Measurements from ENCODE around the gene PRLR. TPM values are rescaled to one million over a fixed set of nuclear protein-coding genes. Genes with fewer than 3 reads are reported as not detected.

Gene PRLR
- total and polyA plus RNA-seq, 2 experiments from 2014 or later = 0.31 to 2.2 TPM

- Histone ChIP-seq H3F3A (replicated peaks; ENCODE audit: low read depth) (no peaks in the 10 kb centered on the region), H3K27me3 (ENCODE audit: insufficient read depth) (no peaks in the 10 kb centered on the region), H3K4me1 (ENCODE audit: insufficient read depth) (peaks cover 2% of the 10 kb centered on the region; the same call in 1 of the 2 replicates), H3K36me3 (ENCODE audit: insufficient read depth) (no peaks in the 10 kb centered on the region), H3K79me2 (replicated peaks; ENCODE audit: insufficient read depth) (no peaks in the 10 kb centered on the region), H3K27ac (ENCODE audit: low read depth) (no peak overlapping the region), H4K20me1 (replicated peaks; ENCODE audit: insufficient read depth) (no peaks in the 10 kb centered on the region), H3K4me3 (no peak overlapping the region), H2AFZ (no peak overlapping the region), H3K4me2 (no peak overlapping the region), H3K9me2 (ENCODE audit: insufficient read depth) (no peaks in the 10 kb centered on the region)
- H3K27me3 Mint-ChIP-seq (ENCODE audit: insufficient read depth, low read depth, poor library complexity) = peaks cover 3% of the 10 kb centered on the region
- ATAC-seq (no peak), DNase-seq (ENCODE audit: low spot score) (no peak)
- H3K4me1 Mint-ChIP-seq = peaks cover 2% of the 10 kb centered on the region
- H3K27ac Mint-ChIP-seq = no peak overlapping the region
- H3K4me3 Mint-ChIP-seq = no peak overlapping the region
- H3K36me3 Mint-ChIP-seq (ENCODE audit: low read depth) = no peaks in the 10 kb centered on the region
- H3K9me3 Mint-ChIP-seq = no peaks in the 10 kb centered on the region
- TF ChIP-seq, protein P1, sequence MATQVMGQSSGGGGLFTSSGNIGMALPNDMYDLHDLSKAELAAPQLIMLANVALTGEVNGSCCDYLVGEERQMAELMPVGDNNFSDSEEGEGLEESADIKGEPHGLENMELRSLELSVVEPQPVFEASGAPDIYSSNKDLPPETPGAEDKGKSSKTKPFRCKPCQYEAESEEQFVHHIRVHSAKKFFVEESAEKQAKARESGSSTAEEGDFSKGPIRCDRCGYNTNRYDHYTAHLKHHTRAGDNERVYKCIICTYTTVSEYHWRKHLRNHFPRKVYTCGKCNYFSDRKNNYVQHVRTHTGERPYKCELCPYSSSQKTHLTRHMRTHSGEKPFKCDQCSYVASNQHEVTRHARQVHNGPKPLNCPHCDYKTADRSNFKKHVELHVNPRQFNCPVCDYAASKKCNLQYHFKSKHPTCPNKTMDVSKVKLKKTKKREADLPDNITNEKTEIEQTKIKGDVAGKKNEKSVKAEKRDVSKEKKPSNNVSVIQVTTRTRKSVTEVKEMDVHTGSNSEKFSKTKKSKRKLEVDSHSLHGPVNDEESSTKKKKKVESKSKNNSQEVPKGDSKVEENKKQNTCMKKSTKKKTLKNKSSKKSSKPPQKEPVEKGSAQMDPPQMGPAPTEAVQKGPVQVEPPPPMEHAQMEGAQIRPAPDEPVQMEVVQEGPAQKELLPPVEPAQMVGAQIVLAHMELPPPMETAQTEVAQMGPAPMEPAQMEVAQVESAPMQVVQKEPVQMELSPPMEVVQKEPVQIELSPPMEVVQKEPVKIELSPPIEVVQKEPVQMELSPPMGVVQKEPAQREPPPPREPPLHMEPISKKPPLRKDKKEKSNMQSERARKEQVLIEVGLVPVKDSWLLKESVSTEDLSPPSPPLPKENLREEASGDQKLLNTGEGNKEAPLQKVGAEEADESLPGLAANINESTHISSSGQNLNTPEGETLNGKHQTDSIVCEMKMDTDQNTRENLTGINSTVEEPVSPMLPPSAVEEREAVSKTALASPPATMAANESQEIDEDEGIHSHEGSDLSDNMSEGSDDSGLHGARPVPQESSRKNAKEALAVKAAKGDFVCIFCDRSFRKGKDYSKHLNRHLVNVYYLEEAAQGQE (IDR thresholded peaks at IDR 0.05; ENCODE audit: unreplicated experiment) = no peak
- no peak for TF ChIP-seq EZH2phosphoT487 (IDR thresholded peaks at IDR 0.05; ENCODE audit: unreplicated experiment)
- no peak for TF ChIP-seq ETS1 (IDR thresholded peaks at IDR 0.05)
- TF ChIP-seq POLR2AphosphoS5 (IDR thresholded peaks at IDR 0.05; ENCODE audit: low read depth) = no peak
- no peak for TF ChIP-seq NANOG (IDR thresholded peaks at IDR 0.05; ENCODE audit: borderline replicate concordance)
- TF ChIP-seq, protein P2, sequence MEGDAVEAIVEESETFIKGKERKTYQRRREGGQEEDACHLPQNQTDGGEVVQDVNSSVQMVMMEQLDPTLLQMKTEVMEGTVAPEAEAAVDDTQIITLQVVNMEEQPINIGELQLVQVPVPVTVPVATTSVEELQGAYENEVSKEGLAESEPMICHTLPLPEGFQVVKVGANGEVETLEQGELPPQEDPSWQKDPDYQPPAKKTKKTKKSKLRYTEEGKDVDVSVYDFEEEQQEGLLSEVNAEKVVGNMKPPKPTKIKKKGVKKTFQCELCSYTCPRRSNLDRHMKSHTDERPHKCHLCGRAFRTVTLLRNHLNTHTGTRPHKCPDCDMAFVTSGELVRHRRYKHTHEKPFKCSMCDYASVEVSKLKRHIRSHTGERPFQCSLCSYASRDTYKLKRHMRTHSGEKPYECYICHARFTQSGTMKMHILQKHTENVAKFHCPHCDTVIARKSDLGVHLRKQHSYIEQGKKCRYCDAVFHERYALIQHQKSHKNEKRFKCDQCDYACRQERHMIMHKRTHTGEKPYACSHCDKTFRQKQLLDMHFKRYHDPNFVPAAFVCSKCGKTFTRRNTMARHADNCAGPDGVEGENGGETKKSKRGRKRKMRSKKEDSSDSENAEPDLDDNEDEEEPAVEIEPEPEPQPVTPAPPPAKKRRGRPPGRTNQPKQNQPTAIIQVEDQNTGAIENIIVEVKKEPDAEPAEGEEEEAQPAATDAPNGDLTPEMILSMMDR (conservative IDR thresholded peaks at IDR 0.05; ENCODE audit: low read depth in 2 of 2) = no peak
- TF ChIP-seq STAT1 (IDR thresholded peaks at IDR 0.05; ENCODE audit: unreplicated experiment) = no peak
- TF ChIP-seq JUNB (IDR thresholded peaks at IDR 0.05; ENCODE audit: unreplicated experiment) = no peak
- no peak for TF ChIP-seq ZNF331 (CRISPR knock-in tag; IDR thresholded peaks at IDR 0.05; ENCODE audit: low read depth)
- no peak for TF ChIP-seq ZNF462 (CRISPR knock-in tag; IDR thresholded peaks at IDR 0.05)
- TF ChIP-seq ZNF114 (CRISPR knock-in tag; IDR thresholded peaks at IDR 0.05) = no peak
These were observed 220.6 kb downstream of the PRLR start for GRCh38 chr5:35009657-35010056.
